T-helper 2 cell treated with Interferon-gamma antibody and Interleukin-4, amounts not matched to agents 5 μg/mL and 100 μg/mL, for 36 hours (primary cell): ENCODE data around the gene NCBP3.
A peak's percentile ranks its signal among the peaks of the same experiment; 100 is the strongest.

Source experiments
- DNase-seq: peaks from one replicate; pipeline ENCODE4 v3.0.0; 2021; ENCODE audit warnings: low spot score
- H3K27ac Mint-ChIP-seq: one replicate; pipeline ENCODE4 v1.8.0; 2021; ENCODE audit warnings: mild to moderate bottlenecking, mixed read lengths
- H3K27me3 Mint-ChIP-seq: one replicate; pipeline ENCODE4 v1.8.0; 2021; ENCODE audit warnings: low read depth, mixed read lengths
- H3K36me3 Mint-ChIP-seq: one replicate; pipeline ENCODE4 v1.8.0; 2021; ENCODE audit warnings: low read depth, mixed read lengths
- H3K4me1 Mint-ChIP-seq: one replicate; pipeline ENCODE4 v1.8.0; 2021; ENCODE audit warnings: low read depth, mixed read lengths
- H3K4me3 Mint-ChIP-seq: one replicate; pipeline ENCODE4 v1.8.0; 2022; ENCODE audit warnings: mild to moderate bottlenecking, moderate library complexity, mixed read lengths
- H3K9me3 Mint-ChIP-seq: one replicate; pipeline ENCODE4 v1.8.0; 2021; ENCODE audit warnings: mixed read lengths

The NCBP3 gene

DNA sequence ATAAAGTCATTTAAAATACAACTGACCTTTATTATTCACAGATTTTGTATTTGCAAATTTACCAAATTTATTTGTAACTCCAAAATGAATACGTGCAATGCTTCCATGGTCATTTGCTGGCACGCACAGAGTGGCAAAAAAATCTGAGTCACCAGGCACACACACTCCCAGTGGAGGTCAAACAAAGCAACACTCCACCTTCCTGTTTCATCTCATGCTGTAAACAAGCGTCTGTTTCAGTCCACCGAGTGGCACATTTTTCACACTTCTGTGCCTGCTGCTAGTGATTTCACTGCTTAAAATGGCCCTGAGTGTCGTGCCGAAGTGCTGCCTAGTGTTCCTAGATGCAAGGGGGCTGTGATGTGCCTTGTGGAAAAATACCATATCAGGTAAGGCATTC lies 27.3 kb downstream of the NCBP3 start:
- no peak overlapping the region for H3K4me3 Mint-ChIP-seq
- no peaks in the 10 kb centered on the region for H3K9me3 Mint-ChIP-seq
- no peaks in the 10 kb centered on the region for H3K27me3 Mint-ChIP-seq
- no peaks in the 10 kb centered on the region for H3K4me1 Mint-ChIP-seq
- no peak overlapping the region for H3K27ac Mint-ChIP-seq
- DNase-seq, result no peak
- H3K36me3 Mint-ChIP-seq, result peaks cover 56% of the 10 kb centered on the region

DNA sequence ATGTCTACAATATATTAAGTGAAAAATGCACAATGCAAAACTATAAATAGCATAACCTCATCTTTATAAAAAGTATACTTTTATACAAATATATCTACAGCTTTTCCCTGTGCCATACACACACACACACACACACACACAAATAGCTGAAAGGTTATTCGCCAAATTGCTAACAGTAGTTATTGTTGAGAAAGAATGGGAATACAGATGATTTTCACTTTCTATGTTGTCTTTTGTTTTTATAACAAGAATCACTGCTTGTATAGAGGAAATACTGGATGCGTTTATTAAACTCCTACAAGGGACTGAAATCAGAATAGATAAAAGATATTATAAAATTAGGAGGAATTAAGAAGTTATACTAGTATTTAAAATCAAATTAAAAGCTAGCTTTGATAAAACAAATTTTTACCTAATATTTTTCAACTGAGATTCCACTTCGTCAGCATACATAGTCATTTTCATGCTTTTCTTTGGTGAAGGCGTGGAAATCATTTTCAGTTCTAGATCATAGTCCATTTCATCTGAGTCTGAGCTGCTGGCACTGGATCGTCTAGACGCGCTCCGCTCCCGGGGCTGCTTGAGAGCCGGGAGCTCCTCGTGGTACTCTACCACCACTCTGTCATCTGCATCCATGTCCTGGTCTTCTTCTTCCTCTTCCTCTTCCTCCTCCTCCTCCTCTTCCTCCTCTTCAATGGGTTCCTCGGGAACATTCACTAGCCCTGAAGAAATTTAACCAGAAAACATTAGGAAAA lies 28.0 kb downstream of the NCBP3 start:
- H3K4me3 Mint-ChIP-seq, result no peak overlapping the region
- no peaks in the 10 kb centered on the region for H3K4me1 Mint-ChIP-seq
- no peak for DNase-seq
- no peaks in the 10 kb centered on the region for H3K9me3 Mint-ChIP-seq
- no peak overlapping the region for H3K27ac Mint-ChIP-seq
- peaks cover 57% of the 10 kb centered on the region for H3K36me3 Mint-ChIP-seq
- H3K27me3 Mint-ChIP-seq, result no peaks in the 10 kb centered on the region

DNA sequence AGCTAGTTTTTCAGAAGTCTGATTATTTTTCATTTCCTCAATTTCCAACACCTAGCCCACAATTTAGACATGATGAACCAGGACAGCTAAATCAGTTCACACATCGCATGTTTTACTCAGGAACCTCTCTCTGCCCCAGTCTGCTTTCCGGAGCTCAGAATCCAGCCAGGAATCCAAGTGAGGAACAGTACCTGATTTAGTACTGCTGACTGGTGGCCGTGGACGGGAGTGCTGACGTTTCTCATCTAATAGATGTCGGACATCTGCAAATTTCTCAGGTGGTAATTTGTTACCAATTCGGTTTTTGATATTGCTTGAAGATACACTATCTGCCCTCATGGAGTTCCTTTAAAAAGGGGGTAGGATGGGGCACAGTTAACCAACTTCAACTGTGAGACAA lies 30.1 kb downstream of the NCBP3 start:
- H3K27me3 Mint-ChIP-seq, result no peaks in the 10 kb centered on the region
- H3K4me1 Mint-ChIP-seq, result no peaks in the 10 kb centered on the region
- H3K27ac Mint-ChIP-seq, result no peak overlapping the region
- no peak for DNase-seq
- peaks cover 59% of the 10 kb centered on the region for H3K36me3 Mint-ChIP-seq
- no peak overlapping the region for H3K4me3 Mint-ChIP-seq
- no peaks in the 10 kb centered on the region for H3K9me3 Mint-ChIP-seq

DNA sequence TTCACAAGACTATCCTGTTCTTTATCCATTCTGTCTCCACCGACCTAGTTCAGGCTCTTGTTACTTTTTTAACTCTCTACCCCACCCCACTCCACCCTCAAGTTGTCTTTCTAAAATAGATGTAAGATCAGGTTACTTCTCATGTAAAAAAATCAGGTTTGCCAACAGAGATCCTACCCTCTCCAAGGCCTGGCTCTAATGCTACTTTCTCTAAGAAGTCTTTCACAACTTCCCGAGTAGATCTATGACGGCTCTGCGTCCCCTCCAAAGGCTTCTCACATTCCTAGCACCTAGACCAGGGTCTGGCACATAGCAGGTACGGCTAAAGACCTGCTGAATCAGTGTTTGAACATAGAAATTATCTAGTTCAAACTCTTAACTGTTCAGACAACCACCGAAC lies 30.9 kb downstream of the NCBP3 start:
- DNase-seq, result no peak
- Mint-ChIP-seq H3K27ac (no peak overlapping the region), H3K9me3 (no peaks in the 10 kb centered on the region), H3K36me3 (peaks cover 54% of the 10 kb centered on the region), H3K4me3 (no peak overlapping the region), H3K27me3 (no peaks in the 10 kb centered on the region), H3K4me1 (no peaks in the 10 kb centered on the region)

DNA sequence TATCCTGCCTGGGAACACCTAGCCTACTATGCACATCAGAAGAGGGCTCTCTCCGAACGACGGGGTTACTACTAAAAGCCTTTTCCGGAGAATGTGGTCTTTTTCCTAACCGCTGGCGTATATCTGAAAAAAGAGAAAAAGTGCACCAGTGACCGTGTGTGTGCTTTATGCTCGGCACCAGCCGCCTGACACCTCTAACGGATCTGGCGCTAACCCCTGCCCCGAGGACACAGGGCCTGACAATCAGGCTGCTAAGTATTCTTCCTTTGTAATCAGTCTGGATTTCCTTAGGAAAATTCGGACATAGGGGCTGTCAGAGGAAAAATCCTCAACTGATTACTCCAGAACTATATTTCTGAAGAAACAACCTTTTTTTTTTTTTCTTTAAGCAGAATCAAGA lies 31.7 kb downstream of the NCBP3 start:
- Mint-ChIP-seq H3K27ac (no peak overlapping the region), H3K36me3 (peaks cover 57% of the 10 kb centered on the region)

DNA sequence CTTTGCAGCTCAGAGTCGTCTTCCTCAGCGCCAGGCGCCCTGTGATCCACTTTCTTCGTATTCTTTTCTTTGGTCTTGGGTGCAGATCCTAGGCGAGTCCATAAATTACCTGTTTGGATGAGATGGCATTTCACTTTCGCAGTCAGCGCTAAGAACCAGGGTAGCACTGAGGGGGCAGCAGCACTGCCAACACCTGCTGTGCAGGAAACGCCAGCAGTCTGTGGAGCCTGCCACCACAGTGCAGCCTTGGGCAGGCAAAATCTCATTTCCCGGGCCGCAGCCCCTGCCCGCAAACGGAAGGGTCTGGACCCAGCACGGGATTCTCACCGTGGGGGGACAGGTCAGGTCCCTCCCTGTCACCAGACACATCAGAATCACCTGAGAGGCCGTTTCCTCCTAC lies 32.9 kb downstream of the NCBP3 start:
- H3K27me3 Mint-ChIP-seq, result no peaks in the 10 kb centered on the region
- no peak overlapping the region for H3K27ac Mint-ChIP-seq
- peaks cover 52% of the 10 kb centered on the region for H3K36me3 Mint-ChIP-seq
- no peaks in the 10 kb centered on the region for H3K9me3 Mint-ChIP-seq
- no peak overlapping the region for H3K4me3 Mint-ChIP-seq
- peaks cover 1% of the 10 kb centered on the region for H3K4me1 Mint-ChIP-seq
- no peak for DNase-seq

More for the DNA sequence above, 31.7 kb downstream of the NCBP3 start:
- H3K4me1 Mint-ChIP-seq, result no peaks in the 10 kb centered on the region
- no peak overlapping the region for H3K4me3 Mint-ChIP-seq
- no peaks in the 10 kb centered on the region for H3K27me3 Mint-ChIP-seq
- no peaks in the 10 kb centered on the region for H3K9me3 Mint-ChIP-seq
- DNase-seq, result no peak

DNA sequence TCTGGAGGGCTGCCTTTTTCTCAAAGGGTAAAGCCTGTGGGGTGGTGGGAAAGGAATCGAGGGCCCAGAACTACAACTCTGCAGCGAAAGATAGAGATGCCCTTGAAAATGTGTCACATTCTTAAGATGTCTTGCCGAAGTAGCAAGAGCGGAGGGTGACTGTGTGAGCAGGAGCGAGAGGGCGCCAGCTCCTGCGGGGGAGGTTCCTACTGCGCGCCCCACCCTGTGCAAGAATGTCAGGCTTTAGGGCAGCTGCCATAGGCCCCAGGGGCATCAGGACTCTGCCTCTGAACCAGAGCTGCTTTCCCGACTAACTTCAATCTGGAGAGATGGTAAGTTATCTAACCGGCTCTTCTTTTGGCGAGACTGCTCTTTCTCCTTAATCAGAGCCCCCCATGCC lies 33.3 kb downstream of the NCBP3 start:
- H3K9me3 Mint-ChIP-seq, result no peaks in the 10 kb centered on the region
- no peak overlapping the region for H3K27ac Mint-ChIP-seq
- H3K4me1 Mint-ChIP-seq, result peaks cover 1% of the 10 kb centered on the region
- DNase-seq, result no peak
- H3K36me3 Mint-ChIP-seq, result peaks cover 53% of the 10 kb centered on the region
- no peak overlapping the region for H3K4me3 Mint-ChIP-seq
- H3K27me3 Mint-ChIP-seq, result no peaks in the 10 kb centered on the region

DNA sequence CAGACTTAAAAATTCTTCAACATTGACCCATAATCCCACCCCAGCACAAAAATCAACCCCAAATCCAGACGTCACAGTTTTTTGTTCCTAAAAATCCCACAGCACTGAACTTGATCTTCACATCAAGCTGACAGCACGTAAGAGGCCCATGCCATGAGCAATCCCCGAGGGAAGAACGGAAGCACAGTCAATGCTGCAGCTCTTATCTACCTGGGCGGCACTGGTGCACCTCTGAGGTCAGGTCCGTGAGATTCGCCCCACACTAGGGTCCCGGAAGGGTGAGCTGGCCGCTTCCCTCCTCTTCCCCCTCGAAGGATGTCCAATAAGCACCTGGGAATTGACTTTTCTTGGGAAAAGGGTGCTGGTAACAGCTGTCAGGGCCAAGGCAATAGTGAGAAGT lies 33.8 kb downstream of the NCBP3 start:
- Mint-ChIP-seq H3K9me3 (no peaks in the 10 kb centered on the region), H3K27me3 (no peaks in the 10 kb centered on the region), H3K36me3 (peaks cover 54% of the 10 kb centered on the region), H3K27ac (no peak overlapping the region), H3K4me3 (no peak overlapping the region), H3K4me1 (peaks cover 1% of the 10 kb centered on the region)
- no peak for DNase-seq

DNA sequence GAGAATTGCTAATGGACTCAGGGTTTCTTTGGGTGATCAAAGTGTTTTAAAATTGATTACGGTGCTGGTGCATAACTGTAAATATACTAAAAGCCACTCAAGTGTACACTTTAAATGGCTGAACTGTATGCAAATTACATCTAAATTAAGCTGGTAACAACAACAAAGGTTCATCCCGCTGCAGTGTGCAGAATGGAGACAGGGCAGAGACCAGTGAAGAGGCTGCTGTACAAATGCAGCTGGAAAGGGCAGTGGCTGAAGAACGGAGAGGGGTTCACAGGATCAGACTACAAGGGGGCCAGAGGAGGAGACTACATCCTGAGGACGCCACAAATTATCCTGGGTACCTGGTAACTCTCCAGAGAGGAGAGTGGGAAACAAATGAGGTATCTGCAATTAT lies 36.0 kb downstream of the NCBP3 start:
- Mint-ChIP-seq H3K27ac (no peak overlapping the region), H3K9me3 (no peaks in the 10 kb centered on the region), H3K4me1 (peaks cover 1% of the 10 kb centered on the region), H3K4me3 (no peak overlapping the region), H3K36me3 (peaks cover 53% of the 10 kb centered on the region), H3K27me3 (no peaks in the 10 kb centered on the region)
- DNase-seq, result no peak

DNA sequence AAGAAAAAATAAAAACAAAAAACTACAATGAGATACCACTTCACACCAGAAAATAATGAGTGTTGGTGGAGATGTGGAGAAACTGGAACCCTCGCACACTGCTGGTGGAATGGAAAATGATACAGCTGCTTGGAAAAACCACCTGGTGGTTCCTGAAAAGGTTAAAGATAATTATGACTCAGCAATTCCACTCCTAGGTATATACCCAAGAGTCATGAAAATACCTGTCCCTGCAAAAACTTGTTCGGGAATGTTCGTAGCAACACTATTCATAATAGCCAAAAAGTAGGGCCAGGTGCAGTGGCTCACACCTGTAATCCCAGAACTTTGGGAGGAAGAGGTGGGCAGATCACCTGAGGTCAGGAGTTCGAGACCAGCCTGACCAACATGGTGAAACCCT lies 36.9 kb downstream of the NCBP3 start:
- peaks cover 46% of the 10 kb centered on the region for H3K36me3 Mint-ChIP-seq
- no peak overlapping the region for H3K4me3 Mint-ChIP-seq
- H3K9me3 Mint-ChIP-seq, result no peaks in the 10 kb centered on the region
- no peak overlapping the region for H3K27ac Mint-ChIP-seq
- H3K4me1 Mint-ChIP-seq, result peaks cover 8% of the 10 kb centered on the region
- no peaks in the 10 kb centered on the region for H3K27me3 Mint-ChIP-seq
- DNase-seq, result no peak

DNA sequence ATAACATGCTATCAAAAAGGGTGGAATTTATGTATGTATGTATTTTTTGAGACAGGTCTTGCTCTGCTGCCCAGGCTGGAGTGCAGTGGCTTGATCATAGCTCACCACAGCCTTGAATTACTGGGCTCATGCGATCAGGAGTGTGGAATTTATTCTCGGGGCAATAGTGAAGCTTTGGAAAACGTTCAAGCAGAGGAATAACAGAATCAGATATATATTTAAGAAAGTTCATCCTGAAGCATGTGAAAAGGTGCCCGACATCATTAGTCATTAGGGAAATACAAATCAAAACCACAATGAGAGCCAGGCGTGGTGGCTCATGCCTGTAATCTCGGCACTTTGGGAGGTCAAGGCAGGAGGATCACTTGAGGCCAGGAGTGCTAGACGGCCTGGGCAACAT lies 37.3 kb downstream of the NCBP3 start:
- H3K36me3 Mint-ChIP-seq, result peaks cover 45% of the 10 kb centered on the region
- no peak overlapping the region for H3K27ac Mint-ChIP-seq

DNA sequence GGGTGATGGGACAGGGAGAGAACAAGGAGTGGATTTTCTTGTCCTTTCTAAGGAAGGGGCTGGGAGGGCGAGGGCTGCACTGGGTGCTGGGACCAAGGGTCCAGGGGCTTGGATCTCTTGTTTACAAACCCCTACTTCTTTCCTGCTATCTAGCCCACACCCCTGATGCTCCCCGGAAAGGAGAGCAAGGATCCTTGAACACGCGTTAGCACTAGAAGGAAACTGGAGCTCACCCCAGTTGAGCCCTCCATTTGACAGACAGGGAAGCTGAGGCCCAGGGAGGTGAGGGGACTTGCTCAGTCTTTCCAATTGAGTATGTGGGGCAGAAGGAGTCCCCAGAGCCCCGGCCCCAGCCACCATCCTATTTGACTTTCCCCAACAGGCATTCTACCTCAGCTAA lies 40.5 kb downstream of the NCBP3 start:
- no peaks in the 10 kb centered on the region for H3K9me3 Mint-ChIP-seq
- H3K36me3 Mint-ChIP-seq, result peaks cover 29% of the 10 kb centered on the region
- H3K4me1 Mint-ChIP-seq, result peaks cover 12% of the 10 kb centered on the region
- H3K4me3 Mint-ChIP-seq, result no peak overlapping the region
- H3K27me3 Mint-ChIP-seq, result no peaks in the 10 kb centered on the region
- no peak for DNase-seq
- H3K27ac Mint-ChIP-seq, result no peak overlapping the region

More for the DNA sequence above, 37.3 kb downstream of the NCBP3 start:
- DNase-seq, result no peak
- no peaks in the 10 kb centered on the region for H3K27me3 Mint-ChIP-seq
- no peaks in the 10 kb centered on the region for H3K9me3 Mint-ChIP-seq
- H3K4me1 Mint-ChIP-seq, result peaks cover 10% of the 10 kb centered on the region
- H3K4me3 Mint-ChIP-seq, result no peak overlapping the region

DNA sequence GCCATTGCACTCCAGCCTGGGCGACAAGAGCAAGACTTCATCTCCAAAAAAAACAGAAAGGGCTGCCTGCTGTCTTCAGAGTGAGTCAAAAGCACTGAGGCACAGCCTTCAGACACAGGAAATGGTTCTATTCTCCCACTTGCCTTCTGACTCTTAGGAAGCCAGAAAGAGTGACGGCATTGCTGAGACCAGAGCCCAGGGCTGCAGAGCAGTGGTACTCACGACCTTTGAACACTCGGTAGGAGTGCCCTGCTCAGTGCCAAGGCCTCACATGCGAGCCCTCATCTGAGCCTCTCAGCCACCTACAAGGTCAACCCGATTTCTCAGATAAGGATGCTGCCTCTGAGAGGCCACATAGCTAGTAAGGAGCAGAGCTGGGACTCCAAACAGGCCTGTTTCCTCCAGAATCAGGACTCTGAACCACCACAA lies 41.5 kb downstream of the NCBP3 start:
- Mint-ChIP-seq H3K27ac (peak overlapping the region; percentile 57), H3K4me1 (peaks cover 13% of the 10 kb centered on the region)
- DNase-seq, result peak; percentile 48

DNA sequence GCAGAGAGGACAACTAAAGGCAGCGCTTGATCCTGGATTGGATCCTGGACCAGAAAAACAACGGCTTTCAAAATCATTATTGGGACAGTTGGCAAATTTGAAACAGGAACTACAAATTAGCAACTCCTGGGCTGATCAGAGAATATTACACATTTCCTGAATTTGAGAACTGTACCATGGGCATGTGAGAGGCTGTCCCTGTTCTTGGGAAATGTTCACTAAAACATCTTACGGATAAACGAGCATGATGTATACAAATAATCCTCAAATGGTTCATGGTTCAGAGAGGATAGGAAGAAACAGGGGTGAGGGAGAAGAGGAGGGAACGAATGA lies 42.8 kb downstream of the NCBP3 start:
- H3K36me3 Mint-ChIP-seq, result peaks cover 19% of the 10 kb centered on the region
- H3K9me3 Mint-ChIP-seq, result no peaks in the 10 kb centered on the region
- no peak overlapping the region for H3K4me3 Mint-ChIP-seq
- H3K27me3 Mint-ChIP-seq, result no peaks in the 10 kb centered on the region
- peaks cover 24% of the 10 kb centered on the region for H3K4me1 Mint-ChIP-seq
- H3K27ac Mint-ChIP-seq, result no peak overlapping the region
- DNase-seq, result no peak

More for the DNA sequence above, 41.5 kb downstream of the NCBP3 start:
- H3K27me3 Mint-ChIP-seq, result no peaks in the 10 kb centered on the region
- no peak overlapping the region for H3K4me3 Mint-ChIP-seq
- peaks cover 23% of the 10 kb centered on the region for H3K36me3 Mint-ChIP-seq
- no peaks in the 10 kb centered on the region for H3K9me3 Mint-ChIP-seq
